Activated naive CD4-positive, alpha-beta T cell treated with Interleukin-2 at 50 U/mL for 16 hours (primary cell): ENCODE results near the gene MYL6B.
"Not testable (repeated sequence)": the region's sequence is repeated elsewhere in the genome, so short reads cannot be mapped to it uniquely, and the experiment has no call there.

ENCODE experiments used
- DNase-seq: peaks from one replicate; pipeline ENCODE4 v3.0.0-alpha.2; 2020

The MYL6B gene

GRCh38 chr12:56186957-56187356 is 34.6 kb downstream of the MYL6B start:
- DNase-seq, result no peak

GRCh38 chr12:56188131-56188777 is 35.9 kb downstream of the MYL6B start:
- DNase-seq, result no peak

- DNase-seq, result no peak
These were observed 36.4 kb downstream of the MYL6B start for GRCh38 chr12:56188778-56189098.

GRCh38 chr12:56189099-56189917 is 36.9 kb downstream of the MYL6B start, which contains the start of gene SMARCC2:
TSS of gene SMARCC2 (minus strand) at chr12:56189483. CDS start at chr12:56189461, 22 bp downstream.
- peak; percentile 85 for DNase-seq

GRCh38 chr12:56189918-56190694 is 37.7 kb downstream of the MYL6B start:
- peak; percentile 85 for DNase-seq

- DNase-seq, result no peak
These were observed 38.3 kb downstream of the MYL6B start for GRCh38 chr12:56190695-56191155.

GRCh38 chr12:56192582-56192981 is 40.2 kb downstream of the MYL6B start:
- DNase-seq, result no peak

- DNase-seq, result peak; percentile 70
These were observed 40.7 kb downstream of the MYL6B start for GRCh38 chr12:56193025-56193578.

- not testable (repeated sequence) for DNase-seq
These were observed 44.6 kb downstream of the MYL6B start for GRCh38 chr12:56196818-56197550.

- DNase-seq, result no peak
These were observed 45.7 kb downstream of the MYL6B start for GRCh38 chr12:56197921-56198635.

GRCh38 chr12:56198836-56199235 is 46.4 kb downstream of the MYL6B start:
- no peak for DNase-seq

GRCh38 chr12:56202366-56202765 is 50.0 kb downstream of the MYL6B start:
- no peak for DNase-seq

- DNase-seq, result no peak
These were observed 50.5 kb downstream of the MYL6B start for GRCh38 chr12:56202838-56203237.

- DNase-seq, result no peak
These were observed 51.9 kb downstream of the MYL6B start for GRCh38 chr12:56204275-56204674.

GRCh38 chr12:56205445-56205844 is 53.1 kb downstream of the MYL6B start:
- DNase-seq, result no peak

GRCh38 chr12:56206452-56207166 is 54.2 kb downstream of the MYL6B start:
- peak; percentile 31 for DNase-seq
